ENCODE data around the gene NEK10. TPM values are rescaled to one million over a fixed set of nuclear protein-coding genes. Genes with fewer than 3 reads are reported as not detected.

NEK10 gene
- total RNA-seq, 1 donor from 2014 or later, result 9.4 TPM

DNA sequence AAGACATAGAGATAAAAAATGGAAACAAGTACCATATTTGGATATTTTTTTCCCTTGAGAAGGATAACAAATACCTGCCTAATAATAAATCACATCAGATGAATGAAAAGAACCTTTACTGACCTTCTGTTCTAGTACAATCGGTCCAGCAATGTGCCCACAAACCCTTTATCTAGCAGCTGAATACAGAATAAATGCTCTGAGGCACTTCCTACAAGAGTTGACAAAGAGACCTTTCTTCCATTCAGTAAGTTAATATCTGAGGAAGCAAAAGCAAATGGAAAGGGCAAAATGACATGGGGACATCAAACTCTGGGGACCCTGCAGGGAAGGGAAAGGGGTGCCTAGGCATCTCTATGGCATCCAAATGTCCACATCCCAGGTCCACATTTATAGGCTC, 115.8 kb downstream of the NEK10 start:
- TF ChIP-seq, protein P1, sequence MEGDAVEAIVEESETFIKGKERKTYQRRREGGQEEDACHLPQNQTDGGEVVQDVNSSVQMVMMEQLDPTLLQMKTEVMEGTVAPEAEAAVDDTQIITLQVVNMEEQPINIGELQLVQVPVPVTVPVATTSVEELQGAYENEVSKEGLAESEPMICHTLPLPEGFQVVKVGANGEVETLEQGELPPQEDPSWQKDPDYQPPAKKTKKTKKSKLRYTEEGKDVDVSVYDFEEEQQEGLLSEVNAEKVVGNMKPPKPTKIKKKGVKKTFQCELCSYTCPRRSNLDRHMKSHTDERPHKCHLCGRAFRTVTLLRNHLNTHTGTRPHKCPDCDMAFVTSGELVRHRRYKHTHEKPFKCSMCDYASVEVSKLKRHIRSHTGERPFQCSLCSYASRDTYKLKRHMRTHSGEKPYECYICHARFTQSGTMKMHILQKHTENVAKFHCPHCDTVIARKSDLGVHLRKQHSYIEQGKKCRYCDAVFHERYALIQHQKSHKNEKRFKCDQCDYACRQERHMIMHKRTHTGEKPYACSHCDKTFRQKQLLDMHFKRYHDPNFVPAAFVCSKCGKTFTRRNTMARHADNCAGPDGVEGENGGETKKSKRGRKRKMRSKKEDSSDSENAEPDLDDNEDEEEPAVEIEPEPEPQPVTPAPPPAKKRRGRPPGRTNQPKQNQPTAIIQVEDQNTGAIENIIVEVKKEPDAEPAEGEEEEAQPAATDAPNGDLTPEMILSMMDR (IDR thresholded peaks at IDR 0.05), result no peak
- intact Hi-C loops (cut with DNase I), result loop anchor here (10.0 kb wide), 1 partner anchor 119 kb away; no protein-coding TSS in a partner anchor
- H3K27ac ChIP-seq, result no peak overlapping the region
- no peaks in the 10 kb centered on the region for H3K9me3 ChIP-seq
- no peak for ATAC-seq
- no peak for DNase-seq
- no peaks in the 10 kb centered on the region for H3K27me3 ChIP-seq (ENCODE audit: low read depth)
- H3K4me1 ChIP-seq, result no peaks in the 10 kb centered on the region
- H3K4me3 ChIP-seq, result no peak overlapping the region
- H3K36me3 ChIP-seq, result no peaks in the 10 kb centered on the region

DNA sequence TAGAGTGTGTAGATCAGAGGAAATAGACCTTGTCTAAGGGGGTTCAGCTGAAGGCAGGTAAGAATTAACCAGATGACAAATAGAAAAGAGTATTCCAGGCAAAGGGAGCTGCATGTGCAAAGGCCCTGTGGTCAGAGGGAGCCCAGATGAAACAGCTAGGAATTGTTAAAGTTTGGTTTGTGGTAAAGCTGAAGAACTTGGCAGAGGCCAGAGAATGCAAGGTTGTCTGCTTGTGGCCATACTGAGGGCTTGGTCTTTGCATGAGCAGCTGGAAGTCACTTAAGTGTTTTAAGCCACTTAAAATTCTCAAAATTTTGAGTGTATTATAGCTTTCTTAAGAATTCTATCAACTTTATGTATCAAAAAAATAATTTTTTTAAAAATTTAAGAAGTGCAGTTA, 116.5 kb downstream of the NEK10 start:
- Histone ChIP-seq H3K4me1 (no peaks in the 10 kb centered on the region), H3K27me3 (ENCODE audit: low read depth) (no peaks in the 10 kb centered on the region), H3K4me3 (no peak overlapping the region), H3K36me3 (no peaks in the 10 kb centered on the region), H3K9me3 (no peaks in the 10 kb centered on the region), H3K27ac (no peak overlapping the region)
- intact Hi-C loops (cut with DNase I), result loop anchor here (10.0 kb wide), 1 partner anchor 118 kb away; no protein-coding TSS in a partner anchor
- no peak for DNase-seq
- TF ChIP-seq, protein P1 (IDR thresholded peaks at IDR 0.05), result no peak
- ATAC-seq, result no peak

DNA sequence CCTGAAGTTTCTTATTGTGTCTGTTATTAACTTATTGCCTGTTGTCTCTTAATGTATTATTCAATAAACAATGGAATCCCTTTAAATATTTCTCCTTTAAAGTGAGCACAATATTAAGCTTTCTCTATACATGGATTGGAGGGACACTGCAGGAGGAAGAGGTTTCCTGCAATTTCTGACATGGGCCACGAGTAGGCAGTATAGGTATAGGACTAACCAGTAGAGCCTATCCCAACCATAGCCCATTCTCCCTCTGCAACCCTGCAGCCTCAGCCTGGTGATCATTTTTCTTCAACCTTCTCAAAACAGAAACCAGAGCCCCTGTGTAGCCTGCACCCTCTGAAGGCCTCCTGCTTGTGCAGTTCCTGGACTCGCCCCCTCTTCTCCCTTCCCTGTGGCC, 124.8 kb downstream of the NEK10 start:
- DNase-seq (no peak), ATAC-seq (no peak)
- H3K27me3 ChIP-seq (ENCODE audit: low read depth), result no peaks in the 10 kb centered on the region
- TF ChIP-seq, protein P1 (IDR thresholded peaks at IDR 0.05), result no peak
- no peaks in the 10 kb centered on the region for H3K4me1 ChIP-seq
- H3K9me3 ChIP-seq, result peaks cover 2% of the 10 kb centered on the region
- intact Hi-C loops (cut with DNase I), result no loop called here
- no peak overlapping the region for H3K27ac ChIP-seq
- H3K36me3 ChIP-seq, result no peaks in the 10 kb centered on the region
- no peak overlapping the region for H3K4me3 ChIP-seq

DNA sequence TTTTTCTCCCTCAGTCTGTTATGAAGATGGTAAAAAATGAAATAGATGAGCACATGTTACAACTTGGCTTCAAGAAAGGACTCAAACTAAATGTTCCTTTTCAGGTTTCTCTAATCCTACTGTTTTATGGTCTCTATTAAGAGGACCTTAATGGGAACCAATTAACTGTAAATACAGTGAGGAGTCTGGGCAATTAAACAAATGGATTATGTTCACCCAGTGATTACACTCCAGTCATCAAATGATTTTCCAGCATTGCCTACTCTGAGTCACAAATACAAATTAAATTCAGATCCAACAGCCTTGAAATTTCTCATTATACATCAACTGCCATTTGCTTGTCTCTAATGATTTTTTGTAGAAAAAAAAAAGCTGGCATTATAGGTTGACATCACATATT, 129.2 kb downstream of the NEK10 start:
- ATAC-seq (no peak), DNase-seq (no peak)
- TF ChIP-seq, protein P1 (IDR thresholded peaks at IDR 0.05), result no peak
- Histone ChIP-seq H3K27ac (no peak overlapping the region), H3K36me3 (no peaks in the 10 kb centered on the region), H3K4me3 (no peak overlapping the region), H3K4me1 (no peaks in the 10 kb centered on the region), H3K27me3 (ENCODE audit: low read depth) (no peaks in the 10 kb centered on the region), H3K9me3 (peaks cover 29% of the 10 kb centered on the region)
- intact Hi-C loops (cut with DNase I), result no loop called here

DNA sequence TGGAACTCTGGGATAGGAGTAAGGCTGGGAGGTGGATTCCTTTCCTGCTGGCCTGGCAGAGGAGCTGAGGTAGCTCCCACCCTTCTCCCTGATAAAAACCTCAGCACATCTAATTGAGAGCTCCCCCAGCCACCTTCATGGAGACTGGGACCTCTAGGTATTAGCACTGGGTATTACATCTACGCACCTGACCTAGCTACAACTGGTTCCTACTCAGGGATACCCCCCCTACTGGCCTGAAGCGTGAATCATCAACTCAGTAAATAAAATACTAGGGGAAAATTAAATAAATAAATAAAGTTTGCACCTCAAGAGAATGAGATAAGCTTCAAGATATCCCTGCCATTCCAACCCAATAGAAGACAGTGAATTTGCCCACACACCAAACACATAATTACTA, 140.4 kb downstream of the NEK10 start:
- H3K4me1 ChIP-seq, result no peaks in the 10 kb centered on the region
- H3K27ac ChIP-seq, result no peak overlapping the region
- no peaks in the 10 kb centered on the region for H3K27me3 ChIP-seq (ENCODE audit: low read depth)
- intact Hi-C loops (cut with DNase I), result no loop called here
- DNase-seq (no peak), ATAC-seq (no peak)
- no peak overlapping the region for H3K4me3 ChIP-seq
- H3K9me3 ChIP-seq, result peaks cover 13% of the 10 kb centered on the region
- TF ChIP-seq, protein P1 (IDR thresholded peaks at IDR 0.05), result no peak
- H3K36me3 ChIP-seq, result no peaks in the 10 kb centered on the region

DNA sequence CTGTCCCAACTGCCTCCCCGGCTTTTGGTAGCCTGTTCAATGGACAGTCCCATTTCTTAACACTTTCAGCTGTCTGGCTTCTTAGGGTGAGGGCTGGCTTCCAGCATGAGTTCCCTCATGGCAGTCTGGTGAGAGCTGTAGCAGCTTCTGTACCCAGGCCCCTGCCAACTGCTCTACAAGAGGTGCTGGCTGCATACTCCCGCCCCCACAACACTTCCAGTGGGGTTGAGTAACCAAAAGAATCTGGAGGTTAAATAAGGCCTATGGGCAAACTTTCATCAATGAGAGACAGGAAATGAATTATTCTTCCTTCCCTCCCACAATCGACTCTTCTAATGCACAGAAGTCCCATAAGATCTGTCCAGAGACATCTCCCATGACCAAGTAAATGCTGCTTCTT, 145.0 kb downstream of the NEK10 start:
- intact Hi-C loops (cut with DNase I), result no loop called here
- Histone ChIP-seq H3K9me3 (no peaks in the 10 kb centered on the region), H3K27me3 (ENCODE audit: low read depth) (no peaks in the 10 kb centered on the region), H3K27ac (no peak overlapping the region), H3K4me1 (no peaks in the 10 kb centered on the region), H3K36me3 (no peaks in the 10 kb centered on the region), H3K4me3 (no peak overlapping the region)
- TF ChIP-seq, protein P1 (IDR thresholded peaks at IDR 0.05), result no peak
- DNase-seq (no peak), ATAC-seq (no peak)

All from lower lobe of right lung (tissue), 2 donors.